ENCODE results near the gene ARFGEF2.
"Not testable (repeated sequence)": the region's sequence is repeated elsewhere in the genome, so short reads cannot be mapped to it uniquely, and the experiment has no call there.

Gene ARFGEF2

GRCh38 chr20:48930035-48930434, 8.5 kb downstream of the ARFGEF2 start:
- TF ChIP-seq ZFX (IDR thresholded peaks at IDR 0.05): no peak
- TF ChIP-seq, protein P1, sequence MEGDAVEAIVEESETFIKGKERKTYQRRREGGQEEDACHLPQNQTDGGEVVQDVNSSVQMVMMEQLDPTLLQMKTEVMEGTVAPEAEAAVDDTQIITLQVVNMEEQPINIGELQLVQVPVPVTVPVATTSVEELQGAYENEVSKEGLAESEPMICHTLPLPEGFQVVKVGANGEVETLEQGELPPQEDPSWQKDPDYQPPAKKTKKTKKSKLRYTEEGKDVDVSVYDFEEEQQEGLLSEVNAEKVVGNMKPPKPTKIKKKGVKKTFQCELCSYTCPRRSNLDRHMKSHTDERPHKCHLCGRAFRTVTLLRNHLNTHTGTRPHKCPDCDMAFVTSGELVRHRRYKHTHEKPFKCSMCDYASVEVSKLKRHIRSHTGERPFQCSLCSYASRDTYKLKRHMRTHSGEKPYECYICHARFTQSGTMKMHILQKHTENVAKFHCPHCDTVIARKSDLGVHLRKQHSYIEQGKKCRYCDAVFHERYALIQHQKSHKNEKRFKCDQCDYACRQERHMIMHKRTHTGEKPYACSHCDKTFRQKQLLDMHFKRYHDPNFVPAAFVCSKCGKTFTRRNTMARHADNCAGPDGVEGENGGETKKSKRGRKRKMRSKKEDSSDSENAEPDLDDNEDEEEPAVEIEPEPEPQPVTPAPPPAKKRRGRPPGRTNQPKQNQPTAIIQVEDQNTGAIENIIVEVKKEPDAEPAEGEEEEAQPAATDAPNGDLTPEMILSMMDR (conservative IDR thresholded peaks at IDR 0.05): no peak
- no peak overlapping the region for H3K27ac ChIP-seq

- H3K27ac ChIP-seq: no peak overlapping the region
- TF ChIP-seq, protein P1 (conservative IDR thresholded peaks at IDR 0.05): no peak
- TF ChIP-seq ZFX (IDR thresholded peaks at IDR 0.05): no peak
Observed at GRCh38 chr20:48930878-48931277, 9.4 kb downstream of the ARFGEF2 start.

DNA sequence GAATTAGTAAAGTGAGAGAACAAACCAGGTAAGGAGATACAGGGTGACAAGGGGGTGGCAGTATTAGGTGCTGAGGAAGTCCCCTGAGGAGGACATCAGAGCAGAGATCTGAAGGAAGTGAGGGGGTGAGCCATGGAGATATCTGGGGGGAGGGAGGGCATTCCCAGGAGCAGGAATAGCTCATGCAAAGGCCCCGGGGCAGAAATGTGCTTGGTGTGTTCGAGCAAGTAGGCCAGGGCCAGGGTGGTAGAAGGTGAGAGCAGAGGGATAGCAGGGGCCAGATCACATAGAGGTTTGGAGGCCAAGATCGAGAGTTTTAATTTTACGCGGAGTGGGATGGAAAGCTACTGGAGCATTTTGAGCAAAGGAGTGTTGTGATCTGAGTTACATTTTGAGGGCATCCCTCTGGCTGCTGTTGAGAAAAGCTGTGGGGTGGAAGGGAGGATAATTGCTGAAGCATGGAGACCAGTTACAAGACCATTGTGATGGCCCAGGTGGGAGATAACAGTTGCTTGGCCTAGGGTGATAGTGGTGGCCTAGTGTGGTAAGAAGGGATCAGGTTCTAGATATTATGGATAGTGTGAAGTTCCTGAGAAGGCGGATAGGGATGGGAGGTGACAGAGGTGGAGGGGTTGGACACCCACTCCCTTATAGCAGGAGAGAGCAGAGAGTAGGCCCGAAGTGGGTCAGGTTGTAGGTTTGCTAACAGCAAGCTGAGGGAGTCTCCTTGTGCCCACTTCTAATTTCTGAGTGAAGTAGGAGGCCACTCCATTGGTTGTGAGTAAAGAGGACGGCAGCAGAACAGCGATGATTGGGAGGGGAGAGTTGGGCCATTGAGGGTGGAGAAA, 10.2 kb downstream of the ARFGEF2 start:
- H3K27ac ChIP-seq: no peak overlapping the region
- TF ChIP-seq ZFX (IDR thresholded peaks at IDR 0.05): no peak
- TF ChIP-seq, protein P1 (conservative IDR thresholded peaks at IDR 0.05): no peak

- no peak for TF ChIP-seq ZFX (IDR thresholded peaks at IDR 0.05)
- TF ChIP-seq, protein P1 (conservative IDR thresholded peaks at IDR 0.05): no peak
- no peak overlapping the region for H3K27ac ChIP-seq
Observed at GRCh38 chr20:48932375-48932941, 10.9 kb downstream of the ARFGEF2 start.

DNA sequence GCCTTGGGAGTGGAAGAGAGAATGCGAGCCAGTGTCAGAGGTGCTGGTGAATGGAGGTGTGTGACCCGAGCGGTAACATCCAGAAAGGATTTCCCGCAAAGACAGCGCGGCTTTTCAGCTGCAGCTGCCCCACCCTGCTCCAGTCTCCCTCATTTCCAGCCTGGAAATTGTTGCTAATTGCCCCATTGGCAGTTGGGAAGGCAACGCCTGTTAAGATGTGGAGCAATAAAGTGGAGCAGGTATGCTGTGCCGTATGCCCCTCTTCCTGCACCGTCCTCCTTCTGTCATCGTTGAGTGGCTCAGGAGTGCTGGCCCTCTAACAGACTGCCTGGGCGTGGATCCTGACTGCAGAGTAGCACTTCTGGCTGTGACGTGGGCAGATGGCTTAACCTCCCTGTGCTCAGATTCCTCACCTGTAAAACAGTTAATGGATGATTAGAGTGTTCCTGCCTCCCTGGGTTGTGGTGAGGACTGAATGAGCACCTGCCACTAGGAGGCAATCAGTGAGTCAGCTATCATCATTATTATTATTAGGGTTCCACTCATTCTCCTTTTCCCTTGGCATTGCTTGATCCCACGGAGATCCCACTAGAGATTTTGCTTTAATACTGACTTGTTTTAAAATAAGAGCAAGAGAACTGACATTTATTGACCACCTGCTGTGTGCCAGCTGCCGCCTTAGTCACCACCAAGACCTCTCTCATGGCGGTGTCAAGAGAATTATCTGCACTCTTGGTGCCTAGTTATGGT, 11.7 kb downstream of the ARFGEF2 start:
- no peak for TF ChIP-seq ZFX (IDR thresholded peaks at IDR 0.05)
- TF ChIP-seq, protein P1 (conservative IDR thresholded peaks at IDR 0.05): no peak

GRCh38 chr20:48934273-48934877, 12.9 kb downstream of the ARFGEF2 start:
- H3K27ac ChIP-seq: not testable (repeated sequence)

More for the DNA sequence above, 11.7 kb downstream of the ARFGEF2 start:
- H3K27ac ChIP-seq: no peak overlapping the region

- H3K27ac ChIP-seq: not testable (repeated sequence)
Observed at GRCh38 chr20:48934966-48935365, 13.5 kb downstream of the ARFGEF2 start.

GRCh38 chr20:48936178-48936577, 14.7 kb downstream of the ARFGEF2 start:
- not testable (repeated sequence) for H3K27ac ChIP-seq
